Activated T-cell treated with anti-CD3 and anti-CD28 coated beads for 4 hours (primary cell): Measurements from ENCODE around the gene RACGAP1.

Experiments used
- DNase-seq: peaks from one replicate; pipeline ENCODE4 v3.0.0-alpha.2; 2020

RACGAP1 gene

DNA sequence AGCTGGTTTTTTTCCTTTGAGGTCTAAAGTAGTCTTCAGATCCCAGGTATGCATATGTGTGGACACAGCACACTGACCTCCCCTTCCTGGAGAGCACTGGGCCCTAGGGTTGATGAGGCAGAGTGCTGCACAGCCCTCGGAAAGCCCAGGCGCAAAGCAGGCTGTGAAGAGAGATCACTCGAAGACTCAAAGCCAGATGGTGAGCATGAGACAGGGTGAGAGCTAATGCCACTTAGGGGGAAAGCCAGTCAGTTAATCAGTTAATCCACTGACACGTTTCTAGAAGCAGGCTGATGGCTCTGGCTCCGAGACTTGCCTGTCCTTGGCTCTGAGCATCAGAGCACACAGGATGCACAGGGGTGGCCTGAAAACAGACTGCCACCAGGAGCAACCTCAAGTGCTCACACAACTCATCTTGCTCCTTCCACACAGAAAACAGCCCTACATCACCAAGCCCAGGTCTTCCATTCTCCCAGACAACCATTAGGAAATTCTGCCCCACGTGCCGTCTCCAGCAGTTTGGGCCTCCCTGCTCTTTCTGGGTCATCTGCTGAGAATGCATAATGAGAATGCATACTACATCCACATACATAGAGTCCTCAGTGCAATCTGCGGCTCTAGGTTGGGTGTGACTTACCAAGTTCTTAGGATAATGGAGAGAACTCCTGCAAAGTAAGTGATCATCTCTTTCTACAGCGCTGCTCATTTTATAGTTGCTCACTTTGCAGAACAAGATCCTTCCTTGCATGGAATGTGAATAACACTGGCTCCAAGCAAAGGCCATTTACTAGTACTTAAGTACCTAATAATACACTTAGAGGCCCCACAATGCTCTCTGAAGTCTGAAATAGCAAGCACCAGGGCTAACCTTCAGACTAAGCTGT is 40.6 kb downstream of the RACGAP1 start:
- DNase-seq = no peak

DNA sequence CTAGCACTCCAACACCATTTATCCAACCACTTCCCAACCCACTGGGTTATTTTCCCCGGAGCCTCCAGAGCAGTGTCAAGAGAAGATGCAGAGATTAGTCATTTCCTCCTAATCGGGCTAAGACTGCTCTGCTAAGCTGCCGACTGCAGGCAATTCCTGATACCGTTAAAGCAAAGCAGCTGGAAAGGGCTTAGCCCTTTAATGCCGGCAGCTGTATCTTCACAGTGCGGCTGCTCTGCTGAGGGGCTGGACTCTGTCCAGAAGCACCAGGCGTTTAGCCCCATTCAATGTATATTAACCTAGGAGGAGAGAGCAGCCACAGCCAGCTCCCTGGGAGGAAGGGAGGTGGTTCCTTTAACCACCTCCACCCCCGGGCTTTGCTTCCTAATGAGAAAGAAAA is 41.4 kb downstream of the RACGAP1 start:
- no peak for DNase-seq

DNA sequence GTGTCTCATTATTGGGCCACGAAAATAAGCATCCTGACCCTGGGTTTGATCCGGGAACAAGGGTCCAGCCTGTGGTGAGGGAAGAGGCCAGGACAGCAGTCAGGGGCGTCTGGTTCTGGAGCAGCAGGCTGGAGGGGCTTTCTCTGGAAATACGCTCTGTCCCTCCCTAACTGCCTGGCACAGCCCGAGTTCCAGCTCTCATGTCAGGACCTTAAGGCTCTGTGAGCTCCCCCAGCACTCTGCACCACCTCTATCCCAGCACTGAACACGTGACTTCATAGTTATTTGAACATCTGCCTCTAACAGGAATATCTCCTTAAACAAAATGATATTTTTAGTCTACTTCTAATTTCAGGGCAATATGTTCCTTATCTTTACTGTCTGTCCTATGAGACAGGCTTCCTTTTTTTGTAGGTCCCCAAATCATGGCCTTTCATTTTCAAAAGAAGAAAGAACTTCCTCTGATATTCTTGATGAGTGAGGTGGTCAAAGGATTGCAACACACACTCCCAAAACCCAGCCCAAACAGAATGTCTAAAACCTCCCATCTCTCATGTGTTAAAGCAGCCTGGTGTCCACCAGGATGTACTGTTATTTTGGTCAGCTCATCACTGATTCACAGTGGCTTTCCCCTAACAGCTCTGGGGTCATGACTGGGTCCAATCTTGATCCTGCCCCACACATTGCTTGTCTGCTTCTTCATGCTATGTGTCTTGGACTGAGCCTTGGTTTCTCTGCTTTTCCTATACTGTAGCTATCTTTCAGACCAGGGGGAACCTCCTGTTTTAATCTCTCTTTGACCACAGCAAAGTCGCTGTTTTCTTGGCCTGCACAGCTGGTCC is 42.8 kb downstream of the RACGAP1 start:
- DNase-seq = no peak

DNA sequence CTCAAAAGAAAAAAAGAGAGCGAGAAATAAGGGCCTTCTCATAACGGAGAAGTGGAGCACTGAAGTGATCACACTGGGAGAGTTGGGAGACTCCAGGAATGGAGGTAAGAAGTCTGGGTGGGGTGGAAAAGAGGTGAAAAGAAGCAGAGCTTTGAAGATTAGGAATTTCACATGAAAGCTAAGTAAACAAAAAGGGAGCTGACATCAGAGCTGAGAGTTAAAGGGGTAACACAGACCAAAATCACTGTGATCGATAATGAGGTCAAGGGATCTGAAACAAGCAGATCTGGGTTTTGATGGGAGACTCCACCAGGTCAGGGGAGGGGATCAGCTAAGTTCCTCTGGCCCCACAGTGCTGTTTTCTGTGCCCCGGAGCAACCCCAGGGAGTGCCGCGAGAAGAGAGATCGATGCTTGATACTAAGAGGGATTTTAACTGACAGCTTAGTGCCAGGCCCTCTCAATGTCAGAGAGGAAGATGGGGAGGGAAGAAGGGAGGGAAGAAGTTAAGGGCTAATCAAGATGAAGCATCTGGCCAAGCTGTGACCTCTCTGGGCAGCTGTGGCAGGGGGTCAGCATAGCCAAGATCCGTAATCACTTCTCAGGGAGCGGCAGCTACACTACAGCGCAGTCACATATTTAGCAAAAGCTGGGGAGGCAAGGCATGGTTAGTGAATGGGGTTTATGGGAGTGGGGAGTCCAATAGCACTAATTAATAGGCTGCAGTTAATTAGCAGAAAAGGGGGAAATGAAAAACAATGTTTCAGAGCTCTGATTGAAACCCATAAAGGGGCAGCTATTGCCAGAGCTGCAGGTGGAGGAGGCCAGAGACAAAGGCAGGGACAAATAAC is 44.6 kb downstream of the RACGAP1 start:
- DNase-seq = no peak

DNA sequence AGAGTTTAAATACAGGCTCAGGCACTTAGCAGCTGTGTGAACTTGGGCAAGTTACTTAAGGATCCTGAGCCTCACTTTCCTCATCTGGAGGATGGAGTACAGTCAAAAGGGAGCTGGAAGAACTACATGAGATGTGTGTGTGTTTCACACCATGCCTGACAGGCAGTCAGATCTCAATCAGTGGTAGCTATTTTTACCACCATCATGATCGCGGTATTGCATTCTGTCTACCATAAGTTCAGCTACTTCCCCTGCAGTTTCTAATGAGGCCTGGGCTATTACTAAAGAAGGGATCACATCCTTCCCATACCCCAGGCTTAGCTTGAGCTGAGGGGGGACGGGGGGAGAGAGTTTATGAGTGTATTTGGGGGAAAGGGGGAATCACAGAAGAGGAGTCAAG is 45.5 kb downstream of the RACGAP1 start:
- no peak for DNase-seq

DNA sequence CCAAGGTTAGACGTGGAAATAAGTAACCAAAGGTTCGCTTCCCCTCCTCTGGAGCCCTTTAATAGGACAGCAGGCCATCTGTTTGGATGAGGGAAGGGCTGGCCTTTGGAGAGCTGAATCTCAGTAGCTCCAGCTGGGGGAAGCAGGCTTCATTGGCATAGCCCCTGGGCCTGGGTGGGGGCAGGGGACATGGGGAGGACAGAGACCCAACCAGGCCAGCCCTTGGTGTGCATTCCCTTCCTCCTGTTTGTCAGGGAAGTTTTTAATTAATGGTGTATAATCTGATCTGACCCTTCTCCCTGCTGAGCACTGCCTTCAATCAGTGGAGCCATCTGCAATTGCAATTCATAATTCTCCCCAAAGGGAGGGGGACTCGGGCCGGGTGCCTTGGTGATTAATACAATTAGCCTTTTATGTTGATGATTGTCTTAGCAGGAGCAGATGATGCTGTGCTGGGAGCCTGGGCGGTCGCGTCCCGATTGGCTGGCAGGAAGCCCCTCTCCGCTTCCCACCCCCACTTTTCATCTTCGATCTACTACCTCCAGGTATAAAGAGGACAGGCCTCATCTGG is 46.2 kb downstream of the RACGAP1 start:
- DNase-seq = no peak

DNA sequence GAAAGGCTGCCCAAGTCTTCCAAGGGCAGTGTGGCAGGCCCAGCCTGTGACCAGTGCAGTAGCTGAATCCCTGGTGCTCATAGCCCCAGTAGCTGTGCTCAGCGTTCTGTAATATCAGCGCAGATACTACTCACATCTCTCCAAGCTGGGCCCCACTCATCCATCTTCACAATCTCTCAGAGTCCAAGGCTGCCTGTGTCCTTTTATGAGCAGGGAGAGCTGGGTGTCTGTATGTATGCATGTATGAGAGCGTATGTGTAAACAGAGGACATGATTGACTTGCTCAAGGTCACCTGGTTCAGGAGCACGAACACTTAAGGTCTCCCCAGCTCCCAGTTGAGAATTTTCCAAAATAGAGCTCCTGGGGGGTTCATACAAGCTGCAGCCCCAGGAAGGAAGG is 47.2 kb downstream of the RACGAP1 start:
- DNase-seq = no peak

DNA sequence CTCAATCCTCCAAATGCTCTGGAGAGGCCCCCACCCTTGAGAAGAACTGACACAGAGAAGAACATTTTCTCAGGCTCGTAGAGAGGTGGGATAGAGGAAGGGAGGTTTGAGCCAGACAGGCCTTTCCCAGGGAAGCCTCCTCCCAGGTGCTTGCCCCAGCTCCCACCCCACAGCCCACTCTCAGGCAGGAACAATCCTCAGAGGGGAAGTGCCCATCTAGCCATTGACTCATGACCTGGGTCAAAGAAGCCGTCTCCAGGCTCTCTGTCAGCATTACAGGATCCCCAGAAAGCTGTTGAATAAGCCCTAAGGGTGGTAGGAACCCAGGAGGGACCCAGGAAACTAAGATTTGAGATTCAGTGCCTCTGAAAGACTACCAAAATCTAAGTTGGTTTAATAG is 48.7 kb downstream of the RACGAP1 start:
- no peak for DNase-seq

DNA sequence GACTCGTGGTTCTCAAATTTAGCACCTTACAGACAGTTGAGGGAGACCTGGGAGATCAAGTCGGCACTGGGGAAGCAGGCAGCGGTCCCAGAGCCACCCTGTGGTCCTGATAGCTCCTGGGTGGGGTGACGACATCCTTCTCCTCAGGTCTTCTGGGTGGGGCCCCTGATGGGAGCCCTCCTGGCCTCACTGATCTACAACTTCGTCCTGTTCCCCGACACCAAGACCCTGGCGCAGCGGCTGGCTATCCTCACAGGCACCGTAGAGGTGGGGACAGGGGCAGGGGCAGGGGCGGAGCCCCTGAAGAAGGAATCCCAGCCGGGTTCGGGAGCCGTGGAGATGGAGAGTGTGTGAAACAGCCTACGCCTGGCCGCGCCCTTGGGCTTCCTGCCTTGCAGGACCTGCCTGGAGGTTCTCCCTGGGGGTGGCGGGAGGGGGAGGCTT is 50.0 kb downstream of the RACGAP1 start:
- DNase-seq = no peak

DNA sequence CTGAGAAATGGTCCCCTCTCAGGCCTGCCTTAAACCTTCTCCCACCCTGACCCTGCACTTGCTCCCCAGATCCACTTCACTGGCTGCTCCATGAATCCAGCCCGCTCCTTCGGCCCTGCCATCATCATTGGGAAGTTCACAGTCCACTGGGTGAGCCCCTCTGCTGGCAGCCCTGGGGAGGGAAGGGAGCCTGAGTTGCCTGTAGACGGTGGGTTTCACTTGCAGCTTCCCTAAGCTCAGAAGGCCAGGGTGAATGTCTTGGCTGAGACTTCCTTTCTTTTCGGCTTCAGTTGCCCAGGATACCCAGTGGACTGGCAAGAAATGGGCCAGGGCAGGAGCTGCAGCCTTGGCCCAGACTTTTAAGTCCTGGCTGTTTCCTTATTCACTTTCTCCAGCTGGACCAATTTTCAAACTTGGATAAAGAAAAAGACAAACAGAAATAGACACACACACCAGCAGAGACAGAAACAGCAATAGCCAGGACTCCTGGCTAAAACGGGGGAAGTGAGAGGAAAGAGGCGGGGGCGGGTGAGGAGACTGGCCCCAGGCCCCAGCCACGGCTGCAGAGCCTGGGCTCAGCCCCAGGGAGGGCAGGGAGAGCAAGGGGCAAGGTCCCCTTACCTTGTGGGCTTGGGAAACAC is 50.5 kb downstream of the RACGAP1 start:
- DNase-seq = no peak

DNA sequence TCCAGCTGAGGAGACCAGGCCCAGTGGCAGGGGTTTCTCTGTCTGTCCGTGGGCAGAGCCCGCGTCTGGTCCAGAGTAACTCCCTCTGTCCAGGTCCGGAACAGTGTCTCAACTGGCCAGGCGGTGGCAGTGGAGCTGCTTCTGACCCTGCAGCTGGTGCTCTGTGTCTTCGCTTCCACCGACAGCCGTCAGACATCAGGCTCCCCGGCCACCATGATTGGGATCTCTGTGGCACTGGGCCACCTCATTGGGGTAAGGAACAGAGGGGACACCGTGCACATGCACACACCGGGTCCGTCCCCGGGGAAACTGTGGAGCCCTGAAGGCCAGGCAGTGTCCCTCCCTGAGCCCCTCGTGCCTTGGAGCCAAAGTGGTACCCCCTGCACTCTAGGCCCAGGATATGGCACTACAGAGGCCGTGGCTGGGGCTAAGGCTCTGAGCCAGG is 51.0 kb downstream of the RACGAP1 start:
- no peak for DNase-seq

DNA sequence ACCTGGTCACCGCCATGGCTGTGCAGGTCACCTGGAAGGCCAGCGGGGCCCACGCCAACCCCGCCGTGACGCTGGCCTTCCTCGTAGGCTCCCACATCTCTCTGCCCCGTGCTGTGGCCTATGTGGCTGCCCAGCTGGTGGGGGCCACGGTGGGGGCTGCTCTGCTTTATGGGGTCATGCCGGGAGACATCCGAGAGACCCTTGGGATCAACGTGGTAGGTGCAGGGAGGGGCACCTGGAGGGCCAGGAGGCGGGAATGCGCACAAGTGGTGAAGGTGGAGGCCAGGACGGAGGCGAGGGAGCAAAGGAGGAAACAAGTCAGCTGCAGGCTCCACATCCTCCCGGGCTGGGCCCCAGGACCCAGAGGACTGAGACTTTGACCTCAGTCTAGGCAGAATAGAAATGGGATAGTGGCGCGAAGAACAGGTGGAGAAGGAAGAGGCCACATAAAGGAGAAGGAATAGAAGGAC is 51.9 kb downstream of the RACGAP1 start:
- DNase-seq = no peak

DNA sequence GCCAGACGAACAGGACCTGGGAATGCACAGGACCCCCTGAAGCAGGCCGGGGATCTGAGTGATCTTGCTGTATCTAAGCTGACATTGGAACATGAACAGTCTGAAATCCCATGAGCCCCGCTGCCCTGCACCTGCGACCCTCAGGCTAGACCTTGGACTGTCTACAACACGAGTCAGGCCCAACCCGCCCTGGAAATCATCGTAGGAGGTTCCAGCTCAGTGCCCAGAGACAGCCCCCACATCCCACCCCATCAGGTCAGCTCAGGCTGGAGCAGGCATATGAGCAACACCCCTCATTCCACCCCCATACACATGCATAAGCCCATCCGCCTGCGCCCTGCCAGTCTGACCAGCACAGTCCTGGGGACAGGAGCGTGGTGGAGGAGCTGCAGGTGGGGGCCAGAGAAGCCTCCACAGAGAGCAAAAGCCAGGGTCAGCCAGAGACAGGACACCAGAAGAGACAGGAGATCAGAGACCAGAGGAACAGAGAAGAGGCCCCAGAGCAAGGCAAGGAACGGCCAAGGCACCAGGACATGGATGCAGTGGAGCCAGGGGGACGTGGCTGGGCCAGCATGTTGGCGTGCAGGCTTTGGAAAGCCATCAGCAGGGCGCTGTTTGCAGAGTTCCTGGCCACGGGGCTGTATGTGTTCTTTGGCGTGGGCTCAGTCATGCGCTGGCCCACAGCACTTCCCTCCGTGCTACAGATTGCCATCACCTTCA is 52.5 kb downstream of the RACGAP1 start, which contains the start of gene AQP6:
AQP6 (plus strand) TSS at position 307 of the 720 bp plus-strand sequence; CDS start at position 534, 227 bp downstream.
- DNase-seq = no peak

DNA sequence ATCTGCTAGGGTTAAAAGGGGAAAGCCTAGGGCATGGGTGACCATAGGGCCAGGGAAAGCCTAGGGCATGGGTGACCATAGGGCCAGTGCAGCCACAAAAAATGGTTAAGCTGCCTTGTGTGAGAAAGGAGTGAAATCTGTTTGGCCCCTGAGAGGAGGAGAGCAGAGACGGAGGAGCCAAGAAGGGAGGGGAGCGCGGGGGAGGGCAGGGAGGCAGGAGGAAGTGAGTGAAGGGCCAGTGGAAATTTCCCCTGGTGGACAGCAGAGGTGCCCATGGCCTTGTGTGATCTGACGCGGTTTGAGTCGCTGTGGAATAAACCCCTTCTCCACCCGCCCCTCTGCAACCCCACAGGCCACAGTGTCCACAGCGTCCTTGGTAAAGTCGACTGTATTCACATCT is 53.2 kb downstream of the RACGAP1 start:
- no peak for DNase-seq

DNA sequence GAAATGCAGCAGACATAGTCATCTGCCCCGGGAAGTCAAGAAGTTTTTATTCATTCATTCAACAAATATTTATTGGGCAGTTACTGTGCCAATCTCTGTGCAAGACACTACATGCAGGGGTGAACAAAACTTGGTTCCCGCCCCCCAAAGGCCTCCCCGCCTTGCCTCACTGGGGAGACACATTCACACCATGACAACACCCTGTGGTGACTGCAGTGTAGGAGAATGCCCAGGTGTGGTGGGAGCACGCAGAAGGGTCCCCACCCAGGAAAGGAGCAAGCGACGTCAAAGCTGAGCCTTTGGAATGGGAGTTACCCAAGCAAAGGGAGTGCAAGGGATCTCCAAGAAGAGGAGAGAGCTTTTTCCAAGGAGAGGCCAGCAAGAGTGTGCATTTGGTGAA is 54.2 kb downstream of the RACGAP1 start:
- no peak for DNase-seq

DNA sequence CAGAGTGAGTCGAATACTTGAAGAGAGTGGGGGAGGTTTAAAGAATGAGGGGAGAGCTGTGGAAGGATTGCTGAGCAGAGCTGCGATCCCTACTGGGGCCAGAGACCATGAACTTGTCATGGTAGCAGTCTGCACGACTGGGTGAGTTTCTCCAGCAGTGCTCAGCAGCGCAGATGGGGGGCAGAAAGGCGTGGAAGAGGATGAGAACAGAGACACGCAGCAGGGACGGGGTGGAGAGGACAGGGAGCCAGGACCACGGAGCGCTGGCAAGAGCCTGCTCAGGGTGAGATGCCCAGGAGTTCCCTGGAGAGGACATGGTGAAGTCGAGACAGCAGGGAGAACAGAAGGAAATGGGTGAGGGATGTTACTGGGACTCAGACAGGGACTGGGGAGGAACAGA is 54.6 kb downstream of the RACGAP1 start:
- no peak for DNase-seq

DNA sequence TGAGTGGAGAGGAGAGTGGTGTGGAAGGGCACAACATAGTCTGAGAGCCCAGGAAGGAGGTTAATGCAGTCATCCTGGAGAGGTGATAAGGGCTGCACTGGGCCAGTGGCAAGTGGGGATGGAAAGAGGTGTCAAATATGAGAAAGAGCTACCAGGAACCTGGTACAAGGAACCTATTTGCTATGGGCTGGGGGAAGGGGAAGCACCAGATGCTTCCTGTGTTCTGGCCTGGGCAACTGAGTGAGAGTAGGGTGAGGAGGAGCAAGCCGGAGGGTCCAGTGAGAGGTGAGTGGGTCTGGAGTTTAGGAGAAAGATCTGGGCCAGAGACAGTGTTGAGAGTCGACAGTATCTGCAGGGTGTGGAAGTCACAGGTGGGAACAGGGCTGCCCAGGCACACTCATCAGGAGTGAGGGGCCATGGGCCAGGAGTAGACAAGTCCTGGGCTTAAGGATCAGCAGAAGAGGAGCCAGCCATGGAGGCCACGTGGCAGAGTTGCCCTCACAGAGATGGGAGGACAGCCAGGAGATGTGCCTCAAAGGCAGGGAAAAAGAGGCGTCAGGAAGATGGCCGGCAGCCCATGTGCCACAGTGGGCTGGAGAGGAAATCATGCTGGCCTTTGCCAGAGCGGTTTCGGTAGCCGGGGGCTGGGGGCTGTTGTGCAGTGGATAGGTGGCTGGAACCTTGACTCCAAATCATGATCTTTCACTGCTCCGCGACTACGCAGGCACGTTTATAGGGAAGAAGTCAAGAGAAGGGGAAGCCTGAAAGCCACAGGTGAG is 55.5 kb downstream of the RACGAP1 start:
- DNase-seq = no peak

DNA sequence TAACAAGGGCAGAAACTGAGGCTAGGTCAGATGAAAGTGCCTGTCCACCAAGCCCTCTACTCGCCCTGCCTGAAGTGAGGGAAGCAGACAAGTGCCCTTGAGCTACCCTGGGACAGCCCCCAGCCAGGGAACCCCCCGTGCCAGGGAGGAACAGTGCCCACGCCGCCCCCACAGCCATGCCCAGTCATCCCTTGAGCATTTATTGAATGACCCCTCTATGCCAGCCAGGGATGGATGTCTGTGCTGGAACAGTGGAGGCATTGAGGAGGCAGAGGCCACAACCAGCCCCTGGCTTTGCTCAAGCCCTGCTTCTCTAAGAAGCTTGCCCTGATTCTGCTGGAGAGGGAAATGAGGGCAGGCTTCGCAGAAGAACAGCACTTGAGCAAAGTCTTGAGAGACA is 56.3 kb downstream of the RACGAP1 start:
- no peak for DNase-seq

DNA sequence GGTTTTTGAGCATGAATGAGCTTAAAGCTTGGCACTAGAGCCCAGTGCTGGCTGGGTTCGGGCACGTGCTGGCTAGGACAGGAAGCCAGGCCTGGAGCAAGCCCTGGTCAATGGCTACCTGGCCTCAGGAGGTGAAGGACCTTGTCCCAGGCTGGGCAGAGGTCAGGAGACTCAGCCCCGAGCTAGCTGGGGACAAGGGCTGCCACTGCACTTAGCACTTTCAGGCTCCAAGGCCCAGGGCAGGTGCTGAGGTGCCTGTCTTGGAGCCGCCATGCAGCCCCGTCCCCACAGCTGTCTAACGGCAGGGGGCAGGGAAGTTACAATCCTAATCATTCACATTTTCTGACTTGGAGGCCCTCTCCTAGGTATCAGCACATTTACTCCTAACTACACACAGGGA is 56.8 kb downstream of the RACGAP1 start:
- no peak for DNase-seq

DNA sequence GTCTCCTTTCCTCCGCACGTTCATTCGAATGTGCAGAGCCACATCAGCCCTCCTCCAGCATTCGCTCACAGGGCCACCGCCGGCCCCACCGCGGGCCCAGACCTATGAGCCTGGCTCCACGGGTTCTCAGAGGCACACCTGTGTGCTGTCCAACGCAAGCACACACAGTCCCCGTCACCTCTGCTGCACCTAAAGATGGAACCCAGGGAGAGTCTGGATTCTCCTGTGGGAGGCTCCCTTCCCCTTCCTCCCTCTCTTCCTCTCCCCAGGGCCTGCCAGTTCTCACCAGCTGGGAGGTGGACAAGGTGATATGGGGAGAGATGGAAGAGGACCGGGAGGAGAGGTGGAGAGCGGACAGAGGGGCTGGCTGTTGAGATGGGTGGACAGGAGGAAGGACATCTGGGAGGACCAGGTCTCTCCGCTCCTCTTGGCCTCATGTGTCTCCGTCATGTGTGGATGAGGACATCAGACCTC is 57.5 kb downstream of the RACGAP1 start:
- no peak for DNase-seq
